Anterior cingulate cortex (tissue), 58 donors: ENCODE measurements around the gene ASPHD1.
"Not testable (repeated sequence)": the region's sequence is repeated elsewhere in the genome, so short reads cannot be mapped to it uniquely, and the experiment has no call there.

ENCODE experiments used
- DNase-seq, 58 donors: peaks; one replicate each; lab custom pipeline; 2025; lab: John Stamatoyannopoulos, UW

Gene ASPHD1

GRCh38 chr16:29876594-29877249 lies 23.6 kb upstream of the ASPHD1 start:
- no peak for DNase-seq

DNA sequence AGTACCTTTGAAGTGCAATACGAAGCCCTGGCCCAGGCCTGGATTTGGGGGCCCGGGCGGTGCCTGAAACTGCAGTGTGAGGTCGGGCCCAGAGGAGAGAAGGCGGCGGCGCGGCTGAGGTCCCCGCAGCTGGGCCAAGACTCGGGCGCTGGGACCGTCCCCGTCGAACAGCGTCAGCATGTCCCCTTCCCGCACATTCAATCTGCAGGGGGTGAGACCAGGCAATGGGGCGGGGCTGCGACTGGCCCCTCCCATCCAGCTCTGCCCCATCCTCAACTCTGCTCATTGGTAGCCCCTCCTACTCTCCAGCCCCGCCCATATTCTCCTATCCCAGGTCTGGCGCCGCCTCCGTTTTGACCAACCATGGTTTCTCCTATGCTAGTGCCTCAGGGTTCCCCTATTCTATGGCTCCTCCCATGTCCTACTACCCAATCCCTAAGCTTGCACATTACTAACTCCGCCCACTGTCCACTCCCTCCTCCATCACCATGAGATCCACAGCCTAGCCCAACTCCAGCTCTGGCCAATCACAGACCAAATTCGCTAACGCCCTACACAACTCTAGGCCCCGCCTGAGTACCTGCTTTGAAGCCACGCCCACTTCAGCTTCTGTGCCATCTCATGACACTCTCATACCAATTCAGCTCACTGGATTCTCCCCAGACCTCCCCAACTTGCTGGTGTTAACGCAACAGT lies 22.9 kb upstream of the ASPHD1 start:
- peak in 13 of 58 donors; percentile 7 to 59 (median 27) for DNase-seq

GRCh38 chr16:29878172-29878571 lies 22.1 kb upstream of the ASPHD1 start:
- no peak for DNase-seq

- DNase-seq, result no peak
These were observed 19.2 kb upstream of the ASPHD1 start for GRCh38 chr16:29881050-29881449.

DNA sequence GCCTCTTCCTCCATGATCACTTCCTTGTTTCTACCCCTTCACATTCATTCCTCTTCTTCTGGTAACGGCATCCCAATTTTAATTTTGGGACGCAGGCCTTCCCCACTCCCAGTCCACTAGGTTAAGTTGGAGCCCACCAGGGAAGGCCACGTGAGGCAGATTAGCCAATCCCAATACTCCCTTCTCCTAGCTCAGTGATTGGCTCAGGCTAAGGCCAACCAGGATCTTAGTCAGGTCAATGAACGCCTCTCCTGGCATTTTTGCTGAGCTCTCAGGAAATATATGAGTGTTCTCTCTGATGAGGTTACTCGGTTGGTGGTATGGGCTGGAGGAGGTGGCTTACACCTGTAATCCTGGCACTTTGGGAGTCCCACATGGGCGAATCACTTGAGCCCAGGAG lies 16.3 kb upstream of the ASPHD1 start:
- DNase-seq, result no peak

DNA sequence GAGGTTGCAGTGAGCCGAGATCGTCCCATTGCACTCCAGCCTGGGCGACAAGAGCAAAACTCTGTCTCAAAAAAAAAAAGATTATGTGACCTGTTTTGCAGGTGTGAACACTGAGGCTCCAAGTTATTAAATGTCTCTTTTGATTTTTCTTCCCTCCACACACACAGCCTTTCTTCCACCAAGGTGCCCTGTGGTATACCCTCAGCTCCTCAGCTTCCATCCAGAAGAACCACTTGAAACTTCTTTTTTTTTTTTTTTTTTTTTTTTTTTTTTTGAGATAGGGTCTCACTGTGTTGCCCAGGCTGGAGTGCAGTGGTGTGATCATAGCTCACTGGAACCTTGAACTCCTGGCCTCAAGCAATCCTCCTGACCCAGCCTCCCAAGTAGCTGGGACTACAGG lies 10.9 kb upstream of the ASPHD1 start:
- not testable (repeated sequence) for DNase-seq

GRCh38 chr16:29891525-29892457 lies 8.5 kb upstream of the ASPHD1 start:
- DNase-seq, result no peak

DNA sequence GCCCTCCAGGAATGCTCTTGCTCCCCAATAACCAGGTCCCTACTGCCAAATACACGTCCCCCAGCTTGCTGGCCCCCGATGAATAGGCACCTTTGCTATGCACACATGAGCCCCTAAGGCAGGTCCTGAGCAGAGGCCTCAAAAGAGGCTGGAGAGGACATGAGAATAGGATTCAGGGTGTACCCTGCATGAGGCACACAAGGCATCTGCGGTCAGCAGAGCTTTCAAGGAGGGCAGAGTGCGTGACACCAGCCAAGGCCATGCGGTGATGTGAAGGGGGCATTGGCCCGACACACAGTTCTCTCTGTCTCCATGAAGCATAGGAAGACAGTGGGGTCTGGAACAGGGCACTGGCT lies 7.9 kb upstream of the ASPHD1 start:
- no peak for DNase-seq

DNA sequence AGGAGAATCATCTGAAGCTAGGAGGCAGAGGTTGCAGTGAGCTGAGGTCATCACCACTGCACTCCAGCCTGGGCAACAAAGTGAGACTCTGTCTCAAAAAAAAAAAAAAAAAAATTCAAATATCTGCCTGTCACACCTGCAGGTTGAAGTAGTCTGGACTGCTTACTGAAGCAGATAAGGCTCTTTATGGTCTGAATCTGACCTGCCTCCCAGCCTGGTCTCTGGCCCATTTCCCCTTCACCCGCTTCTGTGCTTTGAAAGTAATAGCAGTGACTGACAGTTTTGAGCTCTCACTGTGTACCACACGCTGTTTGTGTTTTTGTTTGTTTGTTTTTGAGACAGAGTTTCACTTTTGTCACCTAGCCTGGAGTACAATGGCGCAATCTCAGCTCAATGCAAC lies 6.7 kb upstream of the ASPHD1 start:
- DNase-seq, result no peak

GRCh38 chr16:29894352-29894751 lies 5.9 kb upstream of the ASPHD1 start:
- DNase-seq, result no peak

DNA sequence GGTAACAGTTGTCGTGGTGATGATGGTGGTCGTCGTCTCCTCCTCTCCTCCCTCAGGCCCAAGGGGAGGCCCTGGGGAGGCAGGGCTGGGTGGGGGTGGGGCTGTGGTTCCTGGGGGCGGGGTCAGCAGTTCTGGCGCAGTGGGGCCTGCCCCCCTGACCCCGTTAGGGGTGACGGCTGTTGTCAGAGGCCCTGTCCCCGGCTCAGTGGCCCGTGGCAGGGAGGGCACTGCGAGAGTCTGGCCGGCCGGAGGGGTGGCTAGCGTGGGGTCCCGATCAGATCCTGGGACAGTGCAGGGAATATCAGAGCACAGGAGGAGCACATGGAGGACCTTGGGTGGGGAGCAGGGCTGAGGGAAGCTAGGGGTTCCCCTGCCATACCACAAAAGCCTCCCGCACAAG lies 3.4 kb upstream of the ASPHD1 start:
- no peak for DNase-seq

DNA sequence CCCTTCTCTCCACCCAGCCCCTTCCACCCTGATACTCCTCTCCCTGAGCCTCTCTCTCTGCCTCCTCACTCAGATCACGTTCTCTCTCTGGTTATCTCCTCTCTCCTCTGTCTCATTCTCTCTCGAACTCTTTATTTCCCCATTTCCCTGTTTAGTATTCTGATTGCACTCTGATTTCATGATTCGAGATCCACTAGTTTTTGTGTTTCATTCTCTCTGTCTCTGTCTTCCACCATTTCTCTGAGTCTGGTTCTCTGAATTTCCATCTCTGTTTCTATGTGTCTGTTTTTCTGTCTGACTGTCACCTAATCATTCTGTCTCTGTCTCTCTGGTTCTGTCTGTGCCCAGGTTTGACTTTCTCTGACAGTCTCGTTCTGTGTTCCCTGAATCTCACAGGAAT lies 3.0 kb upstream of the ASPHD1 start:
- no peak for DNase-seq

DNA sequence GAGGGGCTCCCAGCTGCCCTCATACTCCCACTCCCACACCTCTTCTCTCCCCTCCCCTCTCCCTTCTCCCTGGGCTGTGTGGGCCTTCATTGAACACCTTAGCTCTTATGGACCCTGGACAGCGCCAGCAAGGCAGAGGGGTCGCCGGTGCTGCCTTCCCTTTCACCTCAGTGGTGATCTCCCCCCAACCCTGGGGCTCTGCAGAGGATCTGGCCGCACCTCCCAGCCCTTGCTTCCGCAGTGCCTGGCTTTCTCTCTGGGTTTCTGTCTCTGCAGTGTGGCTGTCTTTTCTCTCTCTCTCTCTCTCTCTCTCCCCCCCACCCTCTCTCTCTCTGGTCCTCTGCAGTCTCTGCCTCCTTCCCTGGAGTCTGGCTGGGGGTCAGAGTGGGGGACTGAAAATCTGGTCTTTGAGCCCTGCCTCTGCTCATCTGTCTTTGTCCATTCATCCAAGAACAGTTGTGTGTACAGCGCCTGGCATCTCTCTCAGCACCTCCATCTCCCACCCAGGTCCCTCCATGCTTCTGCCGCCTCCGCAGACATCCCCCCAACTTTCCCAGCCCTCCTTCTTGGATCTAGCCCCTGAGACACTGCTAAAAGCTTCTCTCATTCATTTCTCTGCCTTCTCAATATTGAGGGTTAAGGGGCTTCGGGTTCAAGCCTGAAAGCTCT lies 2.0 kb upstream of the ASPHD1 start:
- DNase-seq, result no peak

DNA sequence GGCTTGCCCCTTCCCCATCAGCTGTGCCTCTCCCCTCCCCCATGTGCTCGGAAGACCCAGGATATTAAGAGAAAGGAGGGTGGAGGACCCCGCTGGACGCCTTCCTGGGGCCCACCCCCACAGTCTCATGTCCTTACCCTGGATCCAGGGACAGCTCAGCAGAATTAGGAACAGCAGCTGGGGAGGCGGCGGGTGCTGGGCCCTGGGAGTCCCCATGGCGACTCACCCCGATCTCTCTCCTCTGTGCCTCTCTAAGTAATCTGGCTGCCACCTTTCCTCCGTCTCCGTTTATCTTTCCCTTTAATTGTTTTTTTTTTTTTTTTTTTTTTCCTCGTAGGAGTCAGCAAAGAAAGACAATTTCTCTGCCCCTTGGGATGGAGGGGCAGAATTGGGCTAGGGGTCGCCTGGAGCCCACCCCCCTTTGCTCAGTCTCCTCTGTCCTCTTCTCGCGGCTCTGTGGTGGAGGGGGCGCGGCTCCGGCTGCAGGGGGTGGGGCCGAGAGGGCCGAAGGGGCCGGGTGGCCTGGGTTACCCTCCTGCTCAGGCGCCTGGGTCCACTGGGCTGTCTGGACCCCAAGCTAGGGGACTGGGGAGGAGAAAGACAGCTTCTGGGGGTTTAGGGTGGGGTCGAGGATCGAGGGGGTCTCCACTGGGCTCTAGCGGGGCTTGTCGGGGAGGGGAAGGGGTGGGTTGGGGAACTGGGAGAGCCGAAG lies 1.3 kb upstream of the ASPHD1 start:
- DNase-seq, result peak in 3 of 58 donors; percentile 14 to 61 (median 50)

GRCh38 chr16:29899516-29900101 lies 679 bp upstream of the ASPHD1 start, which contains the start of gene SEZ6L2:
SEZ6L2 (minus strand) TSS chr16:29899550; CDS start chr16:29899019, 531 bp downstream.
- peak in 55 of 58 donors; percentile 22 to 89 (median 71) for DNase-seq

DNA sequence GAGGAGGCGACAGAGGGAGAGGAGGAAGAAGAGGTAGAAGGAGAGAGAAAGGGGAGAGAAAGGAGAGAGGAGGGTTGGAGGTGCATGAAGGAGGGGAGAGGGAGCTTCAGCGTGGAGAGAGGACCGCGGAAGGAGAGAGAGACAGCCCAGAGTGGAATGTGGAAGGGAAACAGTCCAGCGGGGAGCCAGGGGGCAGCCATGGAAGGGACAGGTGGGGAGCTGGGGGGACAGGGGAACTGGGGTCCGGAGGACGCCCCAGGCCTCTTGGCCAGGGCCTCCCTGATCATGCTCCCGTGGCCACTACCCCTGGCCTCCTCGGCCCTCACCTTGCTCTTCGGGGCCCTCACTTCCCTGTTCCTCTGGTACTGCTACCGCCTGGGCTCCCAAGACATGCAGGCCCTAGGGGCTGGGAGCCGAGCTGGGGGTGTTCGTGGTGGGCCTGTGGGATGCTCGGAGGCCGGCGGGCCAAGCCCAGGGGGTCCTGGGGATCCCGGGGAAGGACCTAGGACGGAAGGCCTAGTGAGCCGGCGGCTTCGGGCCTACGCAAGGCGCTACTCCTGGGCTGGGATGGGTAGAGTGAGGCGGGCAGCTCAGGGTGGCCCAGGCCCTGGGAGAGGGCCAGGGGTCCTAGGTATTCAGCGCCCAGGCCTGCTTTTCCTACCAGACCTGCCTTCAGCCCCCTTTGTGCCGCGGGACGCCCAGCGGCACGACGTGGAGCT lies 759 bp downstream of the ASPHD1 start:
- DNase-seq, result no peak

DNA sequence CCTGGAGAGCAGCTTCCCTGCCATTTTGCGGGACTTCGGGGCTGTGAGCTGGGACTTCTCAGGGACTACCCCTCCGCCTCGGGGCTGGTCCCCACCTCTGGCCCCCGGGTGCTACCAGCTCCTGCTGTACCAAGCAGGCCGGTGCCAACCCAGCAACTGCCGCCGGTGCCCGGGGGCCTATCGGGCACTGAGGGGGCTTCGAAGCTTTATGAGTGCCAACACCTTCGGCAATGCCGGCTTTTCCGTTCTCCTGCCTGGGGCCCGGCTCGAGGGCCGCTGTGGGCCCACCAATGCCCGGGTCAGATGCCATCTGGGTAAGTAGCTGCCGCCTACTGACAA lies 1.3 kb downstream of the ASPHD1 start:
- no peak for DNase-seq

DNA sequence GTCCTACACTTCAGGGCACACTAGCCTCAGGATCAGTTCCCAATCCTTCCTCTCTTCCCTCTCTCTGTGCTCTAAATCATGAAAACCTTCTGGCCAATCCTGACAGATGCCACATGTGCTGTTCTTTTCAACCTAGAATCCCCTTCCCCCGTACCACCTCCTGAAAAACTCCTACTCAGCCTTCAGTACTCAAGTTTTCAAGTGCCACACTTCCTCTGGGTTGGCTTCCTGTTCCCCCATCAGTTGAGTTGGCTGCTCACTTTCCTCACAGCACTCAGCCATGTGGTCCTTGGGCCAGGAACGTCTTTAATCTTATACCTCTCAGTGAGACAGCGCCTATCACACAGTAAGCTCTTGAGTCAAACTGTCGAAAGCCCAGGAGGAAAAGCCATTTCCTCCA lies 3.3 kb downstream of the ASPHD1 start:
- no peak for DNase-seq

- no peak for DNase-seq
These were observed 4.7 kb downstream of the ASPHD1 start for GRCh38 chr16:29904947-29905346.
